K562 (cell line): ENCODE data around the gene HDHD3. TPM values are rescaled to one million over a fixed set of nuclear protein-coding genes. Genes with fewer than 3 reads are reported as not detected.

ENCODE experiments used
- DMBX1 ChIP-seq: fragments of 250-450 bp; sonication (Bioruptor Pico); IDR thresholded peaks from 2 replicates; pipeline ENCODE4 v1.8.0; 2022; ENCODE audit warnings: inconsistent platforms, mild to moderate bottlenecking, moderate library complexity, borderline replicate concordance
- TFAM ChIP-seq: fragments of 250-450 bp; sonication (Bioruptor Pico); conservative IDR thresholded peaks from 2 replicates; pipeline ENCODE4 v1.5.0; 2021; ENCODE audit warnings: mild to moderate bottlenecking, moderate library complexity
- ZNF766 ChIP-seq: fragments of 200-800 bp; sonication (Bioruptor generic); conservative IDR thresholded peaks from 2 replicates; pipeline ENCODE4 v1.6.1; 2016; ENCODE audit warnings: missing genetic modification characterization, missing compliant biosample characterization
- ZNF79 ChIP-seq: fragments of 250-450 bp; sonication (Bioruptor Pico); IDR thresholded peaks from 2 replicates; pipeline ENCODE4 v1.4.0; 2020; ENCODE audit warnings: low read depth, mild to moderate bottlenecking, moderate library complexity
- polyA plus RNA-seq, 8 experiments: library from polyadenylated mRNA; depleted of rRNA in 4 of 8; stranded (reverse) in 5 of 8; unstranded in 3 of 8; fragments of >200 nt; fragmentation: Nextera tagmentation in 2 of 8; fragmentation: Illumina TruSeq in 1 of 8; extraction: Ambion mirVana in 2 of 8; extraction: Trizol in 1 of 8; gene quantifications; 2 replicates each; pipeline versions ENCODE4 v1.2.1 to v1.2.3, GENCODE V29; 2011 to 2014; ENCODE audit warnings: inconsistent platforms in 1 of 8, missing spikeins in 1 of 8
- total RNA-seq, 7 experiments: library from RNA; depleted of rRNA in 6 of 7; stranded (reverse); fragments of >200 nt in 6 of 7; fragmentation: Illumina TruSeq in 2 of 7; extraction: Trizol in 2 of 7; gene quantifications; 2 replicates each; pipeline versions ENCODE4 v1.2.1 to v1.2.3, GENCODE V29; 2011 to 2021; ENCODE audit warnings: low replicate concordance in 1 of 7
- TF ChIP-seq, protein P1 (sequence below): fragments of 200-800 bp; sonication (Bioruptor generic); IDR thresholded peaks from 2 replicates; pipeline ENCODE4 v1.6.1; 2016; ENCODE audit warnings: missing genetic modification characterization, missing compliant biosample characterization
- TF ChIP-seq, protein P2 (sequence below): fragments of 250-450 bp; sonication (Bioruptor Pico); IDR thresholded peaks from 2 replicates; pipeline ENCODE4 v1.4.0; 2020
- TF ChIP-seq, protein P3 (sequence below), 2 experiments: fragments of 450-650 bp; formaldehyde crosslinking in 1 of 2; IDR thresholded peaks; 2 replicates each; pipeline versions ENCODE4 v1.4.0 to v1.6.1; 2014 to 2020; ENCODE audit warnings: mild to moderate bottlenecking in 2 of 2, borderline replicate concordance in 1 of 2, low read depth in 1 of 2

The HDHD3 gene
- total and polyA plus RNA-seq, 9 of the 15 experiments (the other 6 are each of a cell fraction or from before 2014, with no cell fraction given), result 1.1 to 19.1 (median 10.9) TPM

GRCh38 chr9:113380869-113381378, 4.1 kb upstream of the HDHD3 start (continued):
- TF ChIP-seq, protein P1, sequence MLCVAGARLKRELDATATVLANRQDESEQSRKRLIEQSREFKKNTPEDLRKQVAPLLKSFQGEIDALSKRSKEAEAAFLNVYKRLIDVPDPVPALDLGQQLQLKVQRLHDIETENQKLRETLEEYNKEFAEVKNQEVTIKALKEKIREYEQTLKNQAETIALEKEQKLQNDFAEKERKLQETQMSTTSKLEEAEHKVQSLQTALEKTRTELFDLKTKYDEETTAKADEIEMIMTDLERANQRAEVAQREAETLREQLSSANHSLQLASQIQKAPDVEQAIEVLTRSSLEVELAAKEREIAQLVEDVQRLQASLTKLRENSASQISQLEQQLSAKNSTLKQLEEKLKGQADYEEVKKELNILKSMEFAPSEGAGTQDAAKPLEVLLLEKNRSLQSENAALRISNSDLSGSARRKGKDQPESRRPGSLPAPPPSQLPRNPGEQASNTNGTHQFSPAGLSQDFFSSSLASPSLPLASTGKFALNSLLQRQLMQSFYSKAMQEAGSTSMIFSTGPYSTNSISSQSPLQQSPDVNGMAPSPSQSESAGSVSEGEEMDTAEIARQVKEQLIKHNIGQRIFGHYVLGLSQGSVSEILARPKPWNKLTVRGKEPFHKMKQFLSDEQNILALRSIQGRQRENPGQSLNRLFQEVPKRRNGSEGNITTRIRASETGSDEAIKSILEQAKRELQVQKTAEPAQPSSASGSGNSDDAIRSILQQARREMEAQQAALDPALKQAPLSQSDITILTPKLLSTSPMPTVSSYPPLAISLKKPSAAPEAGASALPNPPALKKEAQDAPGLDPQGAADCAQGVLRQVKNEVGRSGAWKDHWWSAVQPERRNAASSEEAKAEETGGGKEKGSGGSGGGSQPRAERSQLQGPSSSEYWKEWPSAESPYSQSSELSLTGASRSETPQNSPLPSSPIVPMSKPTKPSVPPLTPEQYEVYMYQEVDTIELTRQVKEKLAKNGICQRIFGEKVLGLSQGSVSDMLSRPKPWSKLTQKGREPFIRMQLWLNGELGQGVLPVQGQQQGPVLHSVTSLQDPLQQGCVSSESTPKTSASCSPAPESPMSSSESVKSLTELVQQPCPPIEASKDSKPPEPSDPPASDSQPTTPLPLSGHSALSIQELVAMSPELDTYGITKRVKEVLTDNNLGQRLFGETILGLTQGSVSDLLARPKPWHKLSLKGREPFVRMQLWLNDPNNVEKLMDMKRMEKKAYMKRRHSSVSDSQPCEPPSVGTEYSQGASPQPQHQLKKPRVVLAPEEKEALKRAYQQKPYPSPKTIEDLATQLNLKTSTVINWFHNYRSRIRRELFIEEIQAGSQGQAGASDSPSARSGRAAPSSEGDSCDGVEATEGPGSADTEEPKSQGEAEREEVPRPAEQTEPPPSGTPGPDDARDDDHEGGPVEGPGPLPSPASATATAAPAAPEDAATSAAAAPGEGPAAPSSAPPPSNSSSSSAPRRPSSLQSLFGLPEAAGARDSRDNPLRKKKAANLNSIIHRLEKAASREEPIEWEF (CRISPR knock-in tag), result no peak
- TF ChIP-seq ZNF766 (CRISPR knock-in tag) (no peak), TFAM (CRISPR knock-in tag) (no peak), DMBX1 (CRISPR knock-in tag) (no peak), ZNF79 (CRISPR knock-in tag) (no peak)
- TF ChIP-seq, protein P2, sequence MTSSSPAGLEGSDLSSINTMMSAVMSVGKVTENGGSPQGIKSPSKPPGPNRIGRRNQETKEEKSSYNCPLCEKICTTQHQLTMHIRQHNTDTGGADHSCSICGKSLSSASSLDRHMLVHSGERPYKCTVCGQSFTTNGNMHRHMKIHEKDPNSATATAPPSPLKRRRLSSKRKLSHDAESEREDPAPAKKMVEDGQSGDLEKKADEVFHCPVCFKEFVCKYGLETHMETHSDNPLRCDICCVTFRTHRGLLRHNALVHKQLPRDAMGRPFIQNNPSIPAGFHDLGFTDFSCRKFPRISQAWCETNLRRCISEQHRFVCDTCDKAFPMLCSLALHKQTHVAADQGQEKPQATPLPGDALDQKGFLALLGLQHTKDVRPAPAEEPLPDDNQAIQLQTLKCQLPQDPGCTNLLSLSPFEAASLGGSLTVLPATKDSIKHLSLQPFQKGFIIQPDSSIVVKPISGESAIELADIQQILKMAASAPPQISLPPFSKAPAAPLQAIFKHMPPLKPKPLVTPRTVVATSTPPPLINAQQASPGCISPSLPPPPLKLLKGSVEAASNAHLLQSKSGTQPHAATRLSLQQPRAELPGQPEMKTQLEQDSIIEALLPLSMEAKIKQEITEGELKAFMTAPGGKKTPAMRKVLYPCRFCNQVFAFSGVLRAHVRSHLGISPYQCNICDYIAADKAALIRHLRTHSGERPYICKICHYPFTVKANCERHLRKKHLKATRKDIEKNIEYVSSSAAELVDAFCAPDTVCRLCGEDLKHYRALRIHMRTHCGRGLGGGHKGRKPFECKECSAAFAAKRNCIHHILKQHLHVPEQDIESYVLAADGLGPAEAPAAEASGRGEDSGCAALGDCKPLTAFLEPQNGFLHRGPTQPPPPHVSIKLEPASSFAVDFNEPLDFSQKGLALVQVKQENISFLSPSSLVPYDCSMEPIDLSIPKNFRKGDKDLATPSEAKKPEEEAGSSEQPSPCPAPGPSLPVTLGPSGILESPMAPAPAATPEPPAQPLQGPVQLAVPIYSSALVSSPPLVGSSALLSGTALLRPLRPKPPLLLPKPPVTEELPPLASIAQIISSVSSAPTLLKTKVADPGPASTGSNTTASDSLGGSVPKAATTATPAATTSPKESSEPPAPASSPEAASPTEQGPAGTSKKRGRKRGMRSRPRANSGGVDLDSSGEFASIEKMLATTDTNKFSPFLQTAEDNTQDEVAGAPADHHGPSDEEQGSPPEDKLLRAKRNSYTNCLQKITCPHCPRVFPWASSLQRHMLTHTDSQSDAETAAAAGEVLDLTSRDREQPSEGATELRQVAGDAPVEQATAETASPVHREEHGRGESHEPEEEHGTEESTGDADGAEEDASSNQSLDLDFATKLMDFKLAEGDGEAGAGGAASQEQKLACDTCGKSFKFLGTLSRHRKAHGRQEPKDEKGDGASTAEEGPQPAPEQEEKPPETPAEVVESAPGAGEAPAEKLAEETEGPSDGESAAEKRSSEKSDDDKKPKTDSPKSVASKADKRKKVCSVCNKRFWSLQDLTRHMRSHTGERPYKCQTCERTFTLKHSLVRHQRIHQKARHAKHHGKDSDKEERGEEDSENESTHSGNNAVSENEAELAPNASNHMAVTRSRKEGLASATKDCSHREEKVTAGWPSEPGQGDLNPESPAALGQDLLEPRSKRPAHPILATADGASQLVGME, result no peak
- TF ChIP-seq, protein P3, sequence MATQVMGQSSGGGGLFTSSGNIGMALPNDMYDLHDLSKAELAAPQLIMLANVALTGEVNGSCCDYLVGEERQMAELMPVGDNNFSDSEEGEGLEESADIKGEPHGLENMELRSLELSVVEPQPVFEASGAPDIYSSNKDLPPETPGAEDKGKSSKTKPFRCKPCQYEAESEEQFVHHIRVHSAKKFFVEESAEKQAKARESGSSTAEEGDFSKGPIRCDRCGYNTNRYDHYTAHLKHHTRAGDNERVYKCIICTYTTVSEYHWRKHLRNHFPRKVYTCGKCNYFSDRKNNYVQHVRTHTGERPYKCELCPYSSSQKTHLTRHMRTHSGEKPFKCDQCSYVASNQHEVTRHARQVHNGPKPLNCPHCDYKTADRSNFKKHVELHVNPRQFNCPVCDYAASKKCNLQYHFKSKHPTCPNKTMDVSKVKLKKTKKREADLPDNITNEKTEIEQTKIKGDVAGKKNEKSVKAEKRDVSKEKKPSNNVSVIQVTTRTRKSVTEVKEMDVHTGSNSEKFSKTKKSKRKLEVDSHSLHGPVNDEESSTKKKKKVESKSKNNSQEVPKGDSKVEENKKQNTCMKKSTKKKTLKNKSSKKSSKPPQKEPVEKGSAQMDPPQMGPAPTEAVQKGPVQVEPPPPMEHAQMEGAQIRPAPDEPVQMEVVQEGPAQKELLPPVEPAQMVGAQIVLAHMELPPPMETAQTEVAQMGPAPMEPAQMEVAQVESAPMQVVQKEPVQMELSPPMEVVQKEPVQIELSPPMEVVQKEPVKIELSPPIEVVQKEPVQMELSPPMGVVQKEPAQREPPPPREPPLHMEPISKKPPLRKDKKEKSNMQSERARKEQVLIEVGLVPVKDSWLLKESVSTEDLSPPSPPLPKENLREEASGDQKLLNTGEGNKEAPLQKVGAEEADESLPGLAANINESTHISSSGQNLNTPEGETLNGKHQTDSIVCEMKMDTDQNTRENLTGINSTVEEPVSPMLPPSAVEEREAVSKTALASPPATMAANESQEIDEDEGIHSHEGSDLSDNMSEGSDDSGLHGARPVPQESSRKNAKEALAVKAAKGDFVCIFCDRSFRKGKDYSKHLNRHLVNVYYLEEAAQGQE (IDR thresholded peaks at IDR 0.05; ENCODE audit: borderline replicate concordance), result no peak
- TF ChIP-seq, protein P3 (CRISPR knock-in tag; IDR thresholded peaks at IDR 0.05; ENCODE audit: low read depth), result no peak
